Measurements from ENCODE around the gene MGA.
A peak's percentile ranks its signal among the peaks of the same experiment; 100 is the strongest.

The MGA gene

DNA sequence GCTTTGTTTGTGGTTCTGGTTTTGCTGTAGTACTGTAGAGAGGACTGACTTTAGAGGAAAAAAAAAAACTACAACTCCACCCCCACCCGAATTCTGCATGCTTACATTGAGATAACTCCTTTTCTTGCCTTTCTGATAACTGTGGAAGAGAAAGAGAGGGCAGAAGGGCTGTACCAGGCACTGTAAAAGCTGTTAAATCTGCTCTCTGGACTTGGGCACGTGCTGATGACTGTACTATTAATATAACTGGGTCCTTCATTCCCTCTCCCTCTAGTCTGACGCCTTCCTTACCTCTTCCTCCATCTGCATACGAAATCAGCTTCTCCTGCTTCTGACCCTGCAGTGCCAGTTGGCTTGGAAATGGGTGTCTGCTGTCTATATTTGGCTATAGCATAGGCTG lies 129.0 kb downstream of the MGA start:
- DNase-seq: no peak

DNA sequence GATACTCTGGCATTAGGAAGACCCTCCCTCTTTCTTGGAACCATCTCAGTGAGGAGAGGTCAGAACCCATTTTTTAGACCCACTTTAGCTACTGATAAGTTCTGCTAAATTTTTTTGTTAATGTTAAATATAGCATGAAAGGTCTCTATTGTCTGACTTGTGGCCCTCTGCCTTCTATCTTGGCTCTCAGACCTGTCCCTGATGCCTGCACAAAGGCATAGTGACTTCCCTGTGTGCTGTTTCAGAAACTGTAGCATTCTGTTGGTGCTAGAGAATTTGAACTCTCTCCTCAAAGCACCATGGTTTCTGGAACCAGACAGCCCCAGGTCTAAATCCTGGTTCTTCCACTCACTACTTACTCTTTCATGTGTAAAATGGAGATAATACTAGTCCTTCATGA lies 129.5 kb downstream of the MGA start:
- DNase-seq: no peak

DNA sequence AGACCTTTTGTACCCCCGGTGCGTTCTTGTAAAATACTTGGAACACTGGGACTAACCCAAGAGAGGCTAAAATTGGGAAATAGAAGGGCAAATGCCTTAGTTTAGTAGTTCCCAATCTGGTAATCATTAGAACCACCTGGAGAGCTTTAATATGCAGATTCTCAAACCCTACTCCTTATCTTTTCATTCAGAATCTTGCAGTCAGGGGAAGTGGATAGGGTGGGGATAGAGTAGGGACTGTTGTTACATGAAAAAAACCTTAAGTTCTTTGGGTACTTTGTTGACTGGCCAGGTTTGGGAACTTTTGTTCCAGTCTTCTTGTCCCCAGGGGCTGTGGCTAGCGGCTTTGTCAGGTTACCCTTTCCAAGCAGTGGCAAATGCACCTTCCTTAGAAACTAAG lies 130.0 kb downstream of the MGA start:
- no peak for DNase-seq

DNA sequence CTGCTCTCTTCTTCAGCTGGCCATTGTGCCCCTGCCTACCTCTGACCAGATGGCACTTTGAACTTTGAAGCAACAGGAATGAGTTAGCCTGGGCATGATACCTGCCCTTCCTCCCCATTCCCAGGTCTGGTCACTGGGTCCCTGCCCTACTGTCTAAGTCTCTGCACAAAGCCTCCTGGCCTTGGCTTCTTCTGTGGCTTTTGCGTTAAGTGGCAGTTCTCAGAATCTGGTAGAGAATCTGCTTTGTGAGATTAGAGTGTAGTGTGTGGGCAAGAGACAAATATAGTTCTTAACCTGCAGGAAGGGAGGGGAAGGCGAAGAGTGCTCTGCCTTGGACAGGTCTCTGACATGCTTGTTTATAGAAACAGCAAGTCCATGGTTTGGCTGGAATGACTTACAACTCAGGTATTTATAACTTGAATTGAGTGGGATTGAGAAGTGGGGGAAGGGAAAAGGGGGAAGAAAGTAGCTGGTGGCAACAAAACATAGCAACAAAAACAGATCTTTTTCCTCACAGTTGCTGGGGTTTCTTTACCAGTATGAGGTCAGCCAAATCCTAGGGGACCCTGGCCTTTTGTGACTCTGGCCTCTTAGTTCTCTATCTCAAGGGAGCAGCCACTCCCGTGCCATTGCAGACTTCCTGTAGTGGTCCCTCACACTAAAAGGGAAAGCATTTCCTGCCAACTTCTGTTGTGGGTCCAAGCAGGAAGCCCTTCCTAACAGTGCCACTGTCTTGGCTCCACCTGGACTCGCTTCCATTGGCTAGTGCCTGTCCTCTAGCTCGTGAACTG lies 130.7 kb downstream of the MGA start:
- peak in 1 of 3 experiments; percentile 6 for DNase-seq

DNA sequence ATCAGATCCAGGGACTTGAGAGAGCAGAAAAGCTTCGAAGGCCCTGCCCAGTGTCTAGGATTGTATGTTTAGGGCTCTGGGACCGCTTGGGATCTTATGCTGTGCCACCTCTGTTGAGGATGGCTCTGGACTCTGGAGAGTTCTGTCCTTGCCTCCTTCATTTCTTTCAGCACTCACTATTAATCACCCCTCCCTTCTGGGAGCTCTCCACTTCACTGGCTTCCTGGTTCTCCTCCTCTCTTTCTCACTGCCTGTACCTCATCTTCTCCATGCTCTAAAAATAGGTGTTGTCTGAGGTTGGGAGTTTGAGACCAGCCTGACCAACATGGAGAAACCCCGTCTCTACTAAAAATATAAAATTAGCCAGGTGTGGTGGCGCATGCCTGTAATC lies 131.3 kb downstream of the MGA start:
- DNase-seq: no peak

DNA sequence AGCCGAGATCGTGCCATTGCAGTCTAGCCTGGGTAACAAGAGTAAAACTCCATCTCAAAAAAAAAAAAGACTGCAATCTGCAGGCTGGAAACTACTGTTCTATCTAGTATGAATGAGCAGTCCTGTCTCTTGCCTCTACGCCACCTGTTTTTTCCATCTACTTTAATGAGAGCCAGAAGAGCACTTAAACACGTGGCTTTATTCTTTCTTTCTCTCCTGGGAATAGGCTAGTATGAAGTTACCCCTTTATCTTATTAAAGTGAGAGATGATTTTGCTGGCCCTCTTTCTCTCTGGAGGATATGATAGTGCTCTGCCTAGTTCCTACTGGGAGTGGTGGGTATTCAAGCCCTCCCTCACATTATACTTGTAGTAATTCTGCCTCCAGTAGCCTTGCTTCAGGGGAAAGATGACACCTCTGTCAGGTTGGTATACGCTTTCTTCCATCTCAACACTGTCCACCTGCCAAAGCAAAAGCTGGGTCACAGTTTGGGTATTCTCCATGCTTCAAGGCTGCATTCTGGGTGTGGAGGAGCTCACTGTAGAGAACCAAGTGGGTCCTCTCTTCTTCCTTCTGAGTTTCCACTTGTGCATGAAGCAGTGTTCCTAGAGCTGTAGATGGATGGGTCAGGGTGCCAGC lies 131.9 kb downstream of the MGA start:
- DNase-seq: peak in 2 of 3 experiments; percentile 32 to 88

DNA sequence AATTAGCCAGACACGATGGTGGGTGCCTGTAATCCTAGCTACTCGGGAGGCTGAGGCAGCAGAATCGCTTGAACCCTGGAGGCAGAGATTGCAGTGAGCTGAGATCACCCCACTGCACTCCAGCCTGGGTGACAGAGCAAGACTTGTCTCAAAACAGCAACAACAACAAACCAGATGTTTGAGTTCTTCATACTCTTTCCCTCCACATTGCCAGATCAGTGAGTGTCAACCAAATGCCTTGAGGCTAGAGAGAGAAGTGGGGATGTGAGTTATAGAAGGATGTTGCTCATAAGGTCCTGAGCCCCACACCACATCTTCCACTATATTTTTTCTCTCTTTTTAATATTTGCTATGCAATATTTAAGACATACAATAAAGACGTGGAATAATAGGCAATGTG lies 133.9 kb downstream of the MGA start:
- no peak for DNase-seq

DNA sequence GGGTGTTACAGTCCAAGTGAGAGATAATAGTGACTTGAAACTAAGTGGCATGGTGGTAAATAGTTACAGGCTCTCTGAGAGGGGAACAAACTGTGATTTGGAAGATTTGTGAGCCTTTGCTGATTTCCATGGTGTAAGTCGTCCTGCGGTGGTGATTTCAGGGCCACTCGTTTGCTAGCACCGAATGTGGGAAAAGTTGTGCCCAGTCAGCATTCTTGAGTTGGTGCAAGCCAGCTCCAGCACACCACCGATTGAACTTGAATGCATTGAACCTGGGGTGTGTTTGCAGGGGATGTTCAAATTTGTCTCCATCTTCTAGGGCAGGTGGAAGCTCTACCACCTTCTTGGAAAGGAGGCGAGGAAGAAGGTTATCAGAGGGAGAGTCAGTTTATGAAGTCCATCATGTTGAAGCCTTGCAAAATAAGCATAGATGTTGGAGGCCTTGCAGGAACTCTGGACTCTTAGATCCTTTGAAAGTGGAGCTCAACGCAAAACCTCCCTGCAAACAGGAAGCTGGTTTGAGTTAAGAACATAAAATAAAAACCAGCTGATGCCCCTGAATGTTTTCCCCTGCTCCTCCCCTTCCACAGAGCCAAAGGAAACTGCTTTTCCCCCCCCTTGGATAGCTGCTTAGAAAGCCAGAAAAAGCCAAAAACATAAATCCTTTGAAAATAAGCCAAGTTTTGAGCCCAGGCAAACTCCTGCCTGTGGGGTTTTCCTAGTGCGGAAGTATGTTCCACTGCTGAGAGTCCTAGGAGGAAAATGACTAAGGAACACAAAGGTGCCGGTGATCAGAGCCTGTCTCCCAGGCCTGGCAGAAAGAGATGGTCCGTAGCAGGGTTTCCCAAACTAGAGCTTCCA lies 136.0 kb downstream of the MGA start:
- no peak for DNase-seq

DNA sequence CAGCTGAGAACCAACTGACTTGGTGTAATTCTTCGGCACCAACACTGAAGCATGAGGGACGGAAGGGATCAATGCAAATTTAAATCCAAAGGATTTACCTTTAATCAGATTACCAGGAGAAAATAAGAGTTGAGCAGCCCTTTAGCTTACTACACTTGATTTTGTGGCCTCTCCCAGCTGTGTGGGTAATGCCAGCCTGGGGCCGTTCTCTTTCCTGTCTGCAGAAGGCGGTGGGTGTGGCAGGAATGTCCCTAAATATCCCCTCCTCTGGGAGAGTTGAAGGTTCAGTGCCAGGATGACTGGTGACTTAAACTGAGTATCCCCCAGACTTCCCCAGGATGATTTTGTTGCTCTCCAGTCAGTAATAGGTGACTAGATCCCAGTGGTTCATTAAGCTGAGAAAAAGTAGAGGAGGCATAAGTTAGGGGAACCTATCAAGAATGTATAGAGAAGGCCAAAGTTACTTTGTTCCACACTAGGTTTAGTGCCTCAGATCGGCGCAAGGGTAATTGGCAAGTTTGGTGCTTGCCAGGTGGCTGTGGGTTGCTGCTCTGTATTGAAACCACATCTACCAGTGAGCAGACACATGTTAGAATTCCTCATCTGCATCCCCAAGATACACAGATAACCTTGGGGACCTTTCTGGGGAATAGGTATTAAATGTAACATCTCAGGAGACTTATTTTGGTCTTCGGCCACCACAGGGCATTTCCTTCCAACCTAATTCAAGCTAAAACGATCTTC lies 137.2 kb downstream of the MGA start:
- no peak for DNase-seq

DNA sequence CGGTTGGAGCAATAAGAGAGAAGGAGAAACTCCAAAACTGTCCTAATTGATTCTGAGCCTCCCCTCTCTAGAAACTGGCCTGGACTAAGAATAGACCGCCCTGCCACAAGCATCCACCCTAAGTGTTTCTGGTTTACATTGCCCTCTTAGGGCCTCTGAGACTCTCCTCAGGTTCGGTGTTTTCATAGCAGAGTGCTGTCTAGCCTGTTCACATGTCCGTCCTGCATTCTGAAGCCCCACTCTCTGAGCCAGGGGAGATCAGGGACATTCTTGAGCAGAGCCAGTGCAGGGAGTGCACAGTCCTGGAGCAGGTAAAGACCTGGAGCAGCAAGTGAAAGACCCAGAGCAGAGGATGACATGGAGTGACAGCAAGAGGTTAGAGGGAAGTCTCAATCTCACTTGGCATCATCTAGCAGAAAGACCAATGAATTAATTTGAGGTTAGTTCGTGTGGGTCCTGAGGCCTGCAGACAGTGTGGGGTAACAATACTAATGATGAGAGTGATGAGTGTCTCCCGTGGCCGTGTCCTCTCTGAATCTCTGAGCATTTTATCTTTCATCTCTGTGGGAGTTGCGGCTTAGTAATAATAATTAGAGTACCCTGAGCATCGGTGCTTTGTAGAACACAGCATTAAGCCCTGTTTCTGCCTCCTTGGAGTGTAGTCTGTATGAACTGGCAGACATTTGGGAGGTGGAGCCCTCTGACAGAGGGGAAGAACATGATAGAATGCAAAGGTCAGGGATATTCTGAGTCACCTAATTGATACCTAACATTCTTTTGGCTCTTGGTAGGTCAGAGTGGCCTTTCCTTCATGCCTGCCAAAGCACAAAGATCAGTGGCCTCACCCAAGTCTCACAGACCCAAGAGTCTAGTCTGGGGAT lies 138.6 kb downstream of the MGA start:
- DNase-seq: no peak

DNA sequence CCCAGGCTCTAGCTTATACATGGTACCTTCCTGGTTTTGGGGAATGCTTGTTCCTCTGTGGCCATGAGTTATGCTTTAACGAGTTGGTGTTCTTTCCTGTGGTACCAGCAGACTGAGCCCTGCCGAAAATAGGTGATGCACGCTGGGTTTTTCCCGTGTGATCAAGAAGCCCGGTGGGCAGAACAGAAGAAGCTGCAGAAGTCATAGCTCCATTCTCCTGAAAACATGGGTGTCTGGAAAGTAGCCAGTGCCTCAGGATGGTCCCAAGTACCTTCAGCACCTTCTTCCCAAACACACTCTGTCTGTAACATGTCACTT lies 139.2 kb downstream of the MGA start:
- no peak for DNase-seq

DNA sequence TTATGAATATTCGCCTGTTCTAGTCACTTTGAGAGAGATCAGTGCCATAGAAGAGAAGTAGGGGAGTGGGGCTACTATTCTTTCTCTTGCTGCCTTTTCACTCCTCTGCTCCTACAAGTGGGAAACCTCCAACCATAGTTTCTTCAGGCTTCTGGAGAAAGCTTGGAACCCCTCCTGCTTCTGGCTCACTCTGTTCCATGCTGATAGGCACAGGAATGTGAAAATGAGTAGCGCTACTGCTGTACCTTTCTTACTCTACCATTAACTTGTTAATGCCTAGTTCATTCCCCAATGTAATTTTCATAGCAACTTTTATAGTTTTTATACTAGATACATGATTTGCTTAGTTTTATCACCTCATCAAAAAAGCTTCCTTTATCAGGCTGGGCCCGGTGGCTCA lies 141.0 kb downstream of the MGA start:
- DNase-seq: no peak

DNA sequence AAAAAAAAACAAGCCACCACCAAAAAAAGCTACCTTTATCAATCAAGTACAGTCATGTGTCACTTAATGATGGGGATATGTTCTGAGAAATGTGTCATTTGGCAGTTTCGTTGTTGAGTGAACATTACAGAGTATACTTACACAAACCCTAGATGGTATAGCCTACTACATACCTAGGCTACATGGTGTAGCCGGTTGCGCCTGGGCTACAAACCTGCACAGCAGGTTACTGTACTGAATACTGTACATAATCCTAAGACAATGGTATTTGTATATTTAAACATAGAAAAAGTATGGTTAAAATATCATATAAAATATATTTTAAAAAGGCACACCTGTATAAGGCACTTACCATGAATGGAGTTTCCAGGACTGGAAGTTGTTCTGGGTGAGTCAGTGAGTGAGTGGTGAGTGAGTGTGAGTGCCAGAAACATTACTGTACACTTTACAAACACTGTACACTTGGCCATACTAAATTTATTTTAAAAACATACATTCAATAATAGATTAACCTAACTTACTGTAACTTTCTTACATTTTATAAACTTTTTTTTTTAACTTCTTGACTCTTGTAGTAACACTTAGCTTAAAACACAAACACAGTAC lies 141.7 kb downstream of the MGA start:
- no peak for DNase-seq

DNA sequence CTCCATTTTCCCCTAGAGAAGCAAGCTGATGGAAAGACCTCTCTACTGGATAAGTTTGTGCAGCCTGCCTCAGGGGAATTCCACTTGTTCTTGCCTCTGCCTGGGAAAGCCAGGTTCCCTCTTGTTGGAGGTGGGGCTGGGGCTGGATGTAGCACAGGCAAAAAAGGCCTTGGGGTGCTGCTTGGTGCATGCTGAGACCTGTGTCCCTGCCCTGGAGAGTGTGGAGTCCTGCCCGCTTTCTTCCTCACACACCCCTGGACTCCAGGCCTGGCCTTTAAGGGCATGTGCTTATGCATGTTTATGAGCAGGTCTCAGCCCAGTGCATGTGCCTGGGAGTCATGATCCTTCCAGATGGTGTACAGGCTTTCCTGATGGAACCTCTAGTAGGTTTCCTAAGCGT lies 144.2 kb downstream of the MGA start:
- peak in 1 of 3 experiments; percentile 15 for DNase-seq

DNA sequence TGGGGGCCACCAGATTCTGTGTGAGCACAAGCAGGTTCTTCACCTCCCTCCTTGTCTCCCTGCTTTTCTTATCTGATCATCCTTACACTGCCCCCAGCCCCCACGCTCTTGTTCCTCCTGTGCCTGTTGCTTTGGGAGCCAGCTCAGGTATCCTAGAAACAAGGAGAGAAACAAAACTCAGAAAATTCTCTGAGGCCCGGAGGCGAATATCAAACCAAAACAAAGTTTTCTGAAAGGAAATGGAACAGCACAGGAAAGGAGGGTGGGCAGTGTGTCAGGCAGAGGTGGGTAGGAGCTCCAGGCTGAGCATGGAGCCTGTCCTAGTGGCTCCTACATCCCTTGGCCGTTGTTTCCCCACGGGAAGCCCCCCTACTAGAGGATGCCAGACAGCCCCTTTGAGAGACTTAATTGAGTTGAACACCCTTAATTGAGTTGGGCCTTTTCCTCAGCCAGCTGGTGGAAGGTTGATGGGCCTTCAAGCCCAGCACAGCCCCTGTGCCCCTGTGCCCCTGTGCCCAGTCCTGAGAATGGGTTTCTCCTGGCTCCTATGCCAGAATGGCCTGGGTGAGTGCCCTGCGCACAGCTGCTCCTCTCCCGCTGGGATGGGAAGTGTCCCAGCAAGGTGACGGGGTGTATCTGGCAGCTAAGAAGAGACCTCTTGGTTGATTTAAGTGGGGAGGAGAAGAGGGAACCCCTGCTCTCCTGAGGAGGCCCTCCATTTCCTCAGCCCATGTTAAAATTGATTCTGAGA lies 144.9 kb downstream of the MGA start:
- no peak for DNase-seq

DNA sequence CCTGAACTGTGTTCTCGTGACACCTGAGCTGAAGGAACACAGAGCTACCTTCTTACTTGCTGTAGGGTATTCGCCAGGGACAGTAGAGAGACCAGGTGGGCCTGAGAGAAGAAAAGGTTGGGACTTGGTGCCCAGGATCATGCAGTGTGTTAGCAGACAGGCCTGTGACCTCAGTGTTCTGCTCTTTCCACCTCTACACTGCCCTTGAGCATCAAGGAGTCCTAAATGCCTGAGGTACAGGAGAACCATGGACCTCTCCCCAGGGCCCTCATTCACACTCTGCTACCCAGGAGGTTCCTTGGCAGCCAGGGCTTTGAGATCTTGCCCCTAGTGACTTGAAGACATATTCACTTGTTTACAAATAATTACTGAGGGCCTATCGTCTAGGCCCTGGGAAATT lies 145.5 kb downstream of the MGA start:
- DNase-seq: no peak

DNA sequence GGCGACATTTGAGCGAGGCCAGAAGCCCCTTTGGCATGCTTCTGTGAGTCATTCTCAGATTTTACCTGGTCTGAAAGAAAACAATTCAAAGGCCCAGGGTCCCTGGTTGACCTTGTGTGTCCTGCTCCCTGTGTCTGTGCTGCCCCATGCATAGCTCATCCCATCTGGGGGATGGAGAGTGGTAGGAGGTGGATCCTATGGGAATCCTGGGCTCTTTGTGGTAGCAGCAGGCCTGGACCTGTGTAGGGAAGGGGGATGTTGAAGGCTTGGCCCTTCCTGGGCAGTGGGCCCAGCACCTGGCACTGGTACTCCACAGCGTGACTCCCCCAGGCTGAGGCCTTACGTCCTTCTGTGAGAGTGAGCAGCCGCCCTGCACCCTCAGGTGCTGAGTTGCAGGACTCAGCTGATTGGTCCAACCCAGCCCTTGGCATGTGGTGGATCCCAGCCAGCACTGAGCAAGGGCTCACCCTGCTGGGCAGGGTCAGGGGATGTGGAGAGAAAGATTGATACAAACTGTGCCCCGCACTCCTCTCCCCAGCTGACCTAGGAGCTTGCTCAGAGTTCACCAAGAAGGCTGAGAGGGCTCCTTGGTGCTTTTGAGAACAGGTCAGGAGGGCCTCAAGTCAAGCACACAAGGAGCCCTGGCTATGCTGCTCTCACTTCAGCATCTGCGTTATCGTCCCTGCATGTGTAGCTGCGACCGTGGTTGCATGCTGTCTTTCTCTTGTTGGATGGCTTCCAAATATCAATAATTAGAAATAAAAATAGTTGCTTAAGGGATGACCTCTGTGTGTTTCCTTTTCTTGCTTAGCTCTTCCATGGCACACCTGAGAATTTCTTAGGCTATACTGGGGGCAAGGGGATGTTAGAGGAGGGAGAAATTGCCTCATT lies 146.3 kb downstream of the MGA start:
- no peak for DNase-seq

DNA sequence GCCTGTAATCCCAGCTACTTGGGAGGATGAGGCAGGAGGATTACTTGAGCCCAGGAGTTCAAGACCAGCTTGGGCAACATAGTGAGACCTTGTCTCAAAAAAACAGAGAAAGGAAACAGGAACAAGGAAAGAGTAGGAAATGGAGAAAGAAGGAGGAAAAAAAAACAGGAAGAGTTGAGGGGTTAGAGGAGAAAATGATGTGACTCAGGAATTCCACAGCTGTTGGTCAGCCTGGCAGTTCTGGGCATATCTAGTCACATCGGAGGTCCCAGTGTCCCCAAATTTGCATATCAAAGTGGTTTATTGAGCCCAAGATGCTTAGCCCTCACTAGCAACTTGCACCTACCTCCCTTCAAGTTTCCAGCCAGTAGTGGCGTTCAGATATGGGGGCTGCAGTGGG lies 148.9 kb downstream of the MGA start:
- no peak for DNase-seq

DNA sequence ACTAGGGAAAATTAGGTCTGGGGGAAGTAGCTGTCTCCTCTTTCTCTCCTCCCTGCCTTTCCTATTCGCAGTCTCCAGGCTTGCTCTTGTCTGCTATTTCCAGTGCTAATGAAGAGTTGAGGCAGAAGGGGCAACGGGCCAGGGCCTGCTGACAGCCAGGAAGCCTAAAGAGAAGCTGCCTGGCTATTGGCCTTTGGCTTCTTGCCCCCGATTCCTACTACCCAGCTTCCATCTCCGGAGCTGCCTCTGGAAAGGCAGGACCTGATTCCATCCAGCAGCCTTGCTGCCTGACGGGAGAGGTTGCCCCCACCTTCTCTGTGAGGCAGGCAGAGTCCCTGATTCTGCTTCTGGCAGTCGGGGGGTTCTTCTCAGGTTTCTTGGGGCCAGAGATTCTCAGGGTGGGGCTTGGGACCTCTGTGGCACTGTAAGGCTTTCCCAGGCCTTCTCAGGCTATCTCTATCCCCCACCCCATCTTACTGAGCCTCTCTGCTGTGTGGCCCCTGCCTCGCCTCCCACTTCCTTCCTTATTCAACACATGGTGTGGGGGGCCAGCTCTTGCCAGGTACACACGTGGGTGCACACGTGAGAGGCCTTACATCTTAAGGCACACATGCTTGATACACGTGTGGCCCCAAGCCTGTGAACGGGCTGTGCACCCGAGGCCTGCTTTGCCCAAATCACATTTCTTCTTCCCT lies 149.5 kb downstream of the MGA start:
- no peak for DNase-seq

Data from NCI-H1417 (cell line).